Measurements from ENCODE around the gene FGG.

Gene FGG

DNA sequence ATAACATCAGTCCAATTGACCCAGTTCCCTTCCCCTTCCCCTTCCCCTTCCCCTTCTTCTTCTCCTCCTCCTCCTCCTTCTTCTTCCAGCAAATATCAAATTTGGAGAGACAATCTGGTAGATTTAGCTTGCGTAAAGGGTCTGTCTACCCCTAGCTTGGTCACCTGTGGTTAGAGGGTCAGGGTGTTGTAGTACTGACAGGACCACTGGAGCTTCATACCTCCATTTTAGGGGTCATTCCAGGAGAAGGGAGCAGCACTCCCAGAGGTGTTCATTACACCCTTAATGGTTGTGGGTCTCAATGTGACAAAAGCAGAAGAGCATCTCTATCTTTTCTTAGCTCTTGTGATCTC is 53.3 kb downstream of the FGG start:
- DNase-seq (ENCODE audit: low read depth in 2 of 3, low spot score in 1 of 3) = no peak
